Gastroesophageal sphincter (tissue), 3 donors: ENCODE data around the gene EXD3.

Source experiments
- CTCF ChIP-seq, 4 experiments: fragments of 200-600 bp in 2 of 4; fragments of 450-650 bp in 2 of 4; sonication (generic) in 1 of 4; IDR thresholded peaks; one replicate each; pipeline ENCODE4 v1.5.1; 2017 to 2019; ENCODE audit warnings: antibody characterized with exemption in 4 of 4, mild to moderate bottlenecking in 2 of 4, moderate library complexity in 2 of 4
- EP300 ChIP-seq: sonication (generic); formaldehyde crosslinking; IDR thresholded peaks from one replicate; pipeline ENCODE4 v1.6.1; 2017; ENCODE audit warnings: antibody characterized with exemption, mild to moderate bottlenecking
- POLR2A ChIP-seq, 2 donors: fragments of 450-650 bp; IDR thresholded peaks; one replicate each; pipeline ENCODE4 v1.6.1; 2017; ENCODE audit warnings: antibody characterized with exemption in 2 of 2, mild to moderate bottlenecking in 2 of 2, moderate library complexity in 1 of 2

GRCh38 chr9:137269231-137269772 is 153.7 kb downstream of the EXD3 start:
- TF ChIP-seq CTCF (IDR thresholded peaks at IDR 0.05) (no peak), POLR2A (IDR thresholded peaks at IDR 0.05) (no peak), EP300 (no peak)
